GM12878 (cell line): Measurements from ENCODE around the gene FKBP3. TPM values are rescaled to one million over a fixed set of nuclear protein-coding genes. Genes with fewer than 3 reads are reported as not detected.

Experiments
- ATAC-seq: fragments of 200-7000 bp; cut with Tn5 transposase; 3 replicates; pipeline ENCODE4 v1.9.1; 2020; ENCODE audit warnings: mild to moderate bottlenecking, moderate library complexity
- BruUV-seq: library from RNA; stranded (reverse); fragments of 400-500 nt; replicated peaks from 2 replicates; lab custom pipeline; 2021; lab: Mats Ljungman, UMichigan
- CTCF ChIA-PET: fragments of 300-600 bp; sonication (Branson Sonifier 250); formaldehyde crosslinking; extraction: SDS; loops from one replicate; lab custom pipeline; 2021; ENCODE audit warnings: inconsistent platforms; lab: Yijun Ruan, JAX
- POLR2A ChIA-PET: fragments of 350-600 bp; formaldehyde crosslinking; extraction: SDS; loops from one replicate; lab custom pipeline; 2021; ENCODE audit warnings: inconsistent platforms; lab: Charles Lee
- RAD21 ChIA-PET: fragments of 300-600 bp; sonication (Branson Sonifier 250); formaldehyde crosslinking; loops from one replicate; lab custom pipeline; 2023; ENCODE audit warnings: antibody characterized with exemption; ENCODE audit not compliant: unreplicated experiment; lab: Charles Lee
- SMC1A ChIA-PET: fragments of 300-600 bp; sonication (Branson Sonifier 250); formaldehyde crosslinking; loops from one replicate; lab custom pipeline; 2023; ENCODE audit not compliant: unreplicated experiment, uncharacterized antibody; lab: Charles Lee
- DNase-seq: peaks from one replicate; pipeline ENCODE4 v3.0.0-alpha.2; 2011; ENCODE audit warnings: low read depth, low spot score
- FAIRE-seq: peaks from 3 replicates; lab custom pipeline; 2011; peaks lifted over from hg19 to GRCh38; lab: Jason Lieb, UNC
- H2AFZ ChIP-seq: 2 replicates; pipeline ENCODE4 v1.6.0; 2011; ENCODE audit warnings: low read depth, low read length, control low read depth; ENCODE audit not compliant: control insufficient read depth
- H3K27ac ChIP-seq: 2 replicates; pipeline ENCODE4 v1.5.1; 2011; ENCODE audit warnings: control low read depth; ENCODE audit not compliant: control insufficient read depth, insufficient read depth
- H3K27me3 ChIP-seq, 2 experiments: replicated peaks in 1 of 2; 2 replicates each; pipeline versions ENCODE4 v1.6.0 to v1.6.1; 2011; ENCODE audit warnings: low read length in 1 of 2; ENCODE audit not compliant: control insufficient read depth in 2 of 2, insufficient read depth in 2 of 2
- H3K36me3 ChIP-seq, 2 experiments: 2 replicates each; pipeline ENCODE4 v1.5.1; 2011; ENCODE audit warnings: low read length in 1 of 2; ENCODE audit not compliant: control insufficient read depth in 2 of 2, insufficient read depth in 2 of 2
- H3K4me1 ChIP-seq: 2 replicates; pipeline ENCODE4 v1.6.1; 2011; ENCODE audit warnings: mild to moderate bottlenecking, low read length, moderate library complexity, mixed read lengths; ENCODE audit not compliant: control insufficient read depth, insufficient read depth
- H3K4me2 ChIP-seq: 2 replicates; pipeline ENCODE4 v1.6.0; 2011; ENCODE audit warnings: control low read depth; ENCODE audit not compliant: control insufficient read depth, insufficient read depth
- H3K4me3 ChIP-seq: fragments of 200-600 bp; sonication (generic); 2 replicates; pipeline ENCODE4 v1.5.1; 2016
- H3K79me2 ChIP-seq: 2 replicates; pipeline ENCODE4 v1.6.0; 2011; ENCODE audit warnings: low read length; ENCODE audit not compliant: control insufficient read depth, insufficient read depth
- H3K9ac ChIP-seq: 2 replicates; pipeline ENCODE4 v1.8.0; 2011; ENCODE audit warnings: low read length, control low read depth, mixed read lengths; ENCODE audit not compliant: control insufficient read depth, insufficient read depth
- H3K9me3 ChIP-seq: replicated peaks from 3 replicates; pipeline ENCODE4 v1.5.1; 2011; ENCODE audit warnings: mild to moderate bottlenecking, low read length; ENCODE audit not compliant: control insufficient read depth, insufficient read depth
- H4K20me1 ChIP-seq: 2 replicates; pipeline ENCODE4 v1.6.0; 2011; ENCODE audit not compliant: control insufficient read depth, insufficient read depth
- IRF4 ChIP-seq: IDR thresholded peaks from 2 replicates; pipeline ENCODE4 v1.6.1; 2011; ENCODE audit warnings: low read depth, low read length
- PML ChIP-seq: IDR thresholded peaks from 2 replicates; pipeline ENCODE4 v1.6.1; 2012; ENCODE audit warnings: low read length, inconsistent platforms
- RBBP5 ChIP-seq: fragments of 200-600 bp; sonication (generic); conservative IDR thresholded peaks from 2 replicates; pipeline ENCODE4 v1.6.1; 2016
- RFX5 ChIP-seq: IDR thresholded peaks from 2 replicates; pipeline ENCODE4 v1.6.1; 2011; ENCODE audit warnings: low read depth, low read length, improper control_type of control experiment
- ZNF217 ChIP-seq: fragments of 450-650 bp; IDR thresholded peaks from 2 replicates; pipeline ENCODE4 v1.6.1; 2017; ENCODE audit warnings: antibody characterized with exemption, mild to moderate bottlenecking
- WGBS: methylation state at CpG from one replicate; pipeline ENCODE4 v1.1.6; 2016; ENCODE audit warnings: low lambda C conversion rate; ENCODE audit not compliant: insufficient replicate concordance, insufficient coverage; ENCODE audit errors: missing lambda C conversion rate; 5-methylcytosine and 5-hydroxymethylcytosine counted together
- in situ Hi-C: fragments of 300-500 bp; cut with MboI; formaldehyde crosslinking; loops from 9 replicates; pipeline ENCODE4 v1.14.3; 2018; ENCODE audit warnings: mixed read lengths
- intact Hi-C: fragments of 100-400 bp; cut with micrococcal nuclease; formaldehyde crosslinking; loops from one replicate; pipeline ENCODE4 v1.14.2; 2022; ENCODE audit not compliant: unreplicated experiment
- polyA plus RNA-seq, 11 experiments: library from polyadenylated mRNA; depleted of rRNA in 4 of 11; unstranded in 6 of 11; stranded (reverse) in 5 of 11; fragments of >200 nt; fragmentation: Nextera tagmentation in 4 of 11; fragmentation: Illumina TruSeq in 1 of 11; extraction: Ambion mirVana in 4 of 11; extraction: Trizol in 1 of 11; gene quantifications; 1 replicate in 1 of 11; 2 replicates in 10 of 11; pipeline versions ENCODE4 v1.2.1 to v1.2.3, GENCODE V29; 2011 to 2016; ENCODE audit warnings: inconsistent platforms in 2 of 11, missing spikeins in 2 of 11, low read depth in 1 of 11
- total RNA-seq, 4 experiments: library from RNA; depleted of rRNA in 3 of 4; stranded (reverse); fragments of >200 nt in 3 of 4; fragmentation: Illumina TruSeq in 1 of 4; extraction: Trizol in 1 of 4; gene quantifications; 2 replicates each; pipeline versions ENCODE4 v1.2.1 to v1.2.3, GENCODE V29; 2013 to 2021
- TF ChIP-seq, protein P1 (sequence below): fragments of 150-350 bp; IDR thresholded peaks from 2 replicates; pipeline ENCODE4 v1.6.1; 2014; ENCODE audit warnings: mild to moderate bottlenecking, low read depth, low read length

Gene FKBP3
- total and polyA plus RNA-seq, 10 of the 15 experiments (the other 5 are each of a cell fraction or from before 2014, with no cell fraction given): 67.2 to 218 (median 129) TPM

- TF ChIP-seq, protein P1, sequence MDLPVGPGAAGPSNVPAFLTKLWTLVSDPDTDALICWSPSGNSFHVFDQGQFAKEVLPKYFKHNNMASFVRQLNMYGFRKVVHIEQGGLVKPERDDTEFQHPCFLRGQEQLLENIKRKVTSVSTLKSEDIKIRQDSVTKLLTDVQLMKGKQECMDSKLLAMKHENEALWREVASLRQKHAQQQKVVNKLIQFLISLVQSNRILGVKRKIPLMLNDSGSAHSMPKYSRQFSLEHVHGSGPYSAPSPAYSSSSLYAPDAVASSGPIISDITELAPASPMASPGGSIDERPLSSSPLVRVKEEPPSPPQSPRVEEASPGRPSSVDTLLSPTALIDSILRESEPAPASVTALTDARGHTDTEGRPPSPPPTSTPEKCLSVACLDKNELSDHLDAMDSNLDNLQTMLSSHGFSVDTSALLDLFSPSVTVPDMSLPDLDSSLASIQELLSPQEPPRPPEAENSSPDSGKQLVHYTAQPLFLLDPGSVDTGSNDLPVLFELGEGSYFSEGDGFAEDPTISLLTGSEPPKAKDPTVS: no peak
- TF ChIP-seq IRF4: no peak
These were observed 44.5 kb downstream of the FKBP3 start (continued) for GRCh38 chr14:45089813-45090212.

GRCh38 chr14:45084946-45085346 lies 49.3 kb downstream of the FKBP3 start:
- POLR2A ChIA-PET: interaction anchor here (0.6 to 3.9 kb wide), 7 partner anchors 8 to 123 kb away, joined by 3 to 44 read pairs (median 3); partner anchors contain the start of genes FANCM, KLHL28 and TOGARAM1
- FAIRE-seq (no peak), ATAC-seq (peak; percentile 22), DNase-seq (no peak)
- no peak for TF ChIP-seq RFX5
- TF ChIP-seq RBBP5: no peak
- TF ChIP-seq PML: 0 out of 2 replicates have a peak, but pooled peaks have one; percentile 25
- no peak for TF ChIP-seq ZNF217
- peak overlapping the region; percentile 99 for H3K4me3 ChIP-seq
- H3K79me2 ChIP-seq: peaks cover 59% of the 10 kb centered on the region
- no TSS peak for BruUV-seq
- H4K20me1 ChIP-seq: no peaks in the 10 kb centered on the region
- H3K4me1 ChIP-seq: peaks cover 14% of the 10 kb centered on the region
- H3K27ac ChIP-seq: peak overlapping the region; percentile 88
- no peak overlapping the region for H2AFZ ChIP-seq
- RAD21 ChIA-PET: interaction anchor here (0.7 to 1.2 kb wide), 6 partner anchors 44 to 168 kb away, joined by 3 to 4 read pairs (median 3); partner anchors contain the start of genes FKBP3, KLHL28, MIS18BP1 and TOGARAM1
- 2% methylated on average over 4 of the region's 4 CpGs for WGBS
- intact Hi-C loops: loop anchor here (2.0 to 5.0 kb wide), 3 partner anchors 124 to 188 kb away; partner anchors contain the start of genes KLHL28 and MIS18BP1
- in situ Hi-C loops: no loop called here
- no peaks in the 10 kb centered on the region for H3K27me3 ChIP-seq
- H3K9me3 ChIP-seq: no peaks in the 10 kb centered on the region
- SMC1A ChIA-PET: interaction anchor here (0.8 to 3.4 kb wide), 11 partner anchors 10 to 188 kb away, joined by 3 to 16 read pairs (median 4); partner anchors contain the start of genes FANCM, KLHL28 and TOGARAM1
- CTCF ChIA-PET: interaction anchor here (1.1 to 1.5 kb wide), 6 partner anchors 9 to 168 kb away, joined by 3 to 5 read pairs (median 3); partner anchors contain the start of genes KLHL28, MIS18BP1 and TOGARAM1
- H3K9ac ChIP-seq: peak overlapping the region; percentile 85
- no peaks in the 10 kb centered on the region for H3K36me3 ChIP-seq
- H3K4me2 ChIP-seq: peak overlapping the region; percentile 92
